GM19099 (cell line): ENCODE results near the gene SLC16A4.

Source experiments
- POLR2A ChIP-seq: IDR thresholded peaks from 3 replicates; pipeline ENCODE4 v1.6.1; 2011; ENCODE audit warnings: low read depth; ENCODE audit not compliant: insufficient read length; ENCODE audit errors: extremely low read depth

The SLC16A4 gene

DNA sequence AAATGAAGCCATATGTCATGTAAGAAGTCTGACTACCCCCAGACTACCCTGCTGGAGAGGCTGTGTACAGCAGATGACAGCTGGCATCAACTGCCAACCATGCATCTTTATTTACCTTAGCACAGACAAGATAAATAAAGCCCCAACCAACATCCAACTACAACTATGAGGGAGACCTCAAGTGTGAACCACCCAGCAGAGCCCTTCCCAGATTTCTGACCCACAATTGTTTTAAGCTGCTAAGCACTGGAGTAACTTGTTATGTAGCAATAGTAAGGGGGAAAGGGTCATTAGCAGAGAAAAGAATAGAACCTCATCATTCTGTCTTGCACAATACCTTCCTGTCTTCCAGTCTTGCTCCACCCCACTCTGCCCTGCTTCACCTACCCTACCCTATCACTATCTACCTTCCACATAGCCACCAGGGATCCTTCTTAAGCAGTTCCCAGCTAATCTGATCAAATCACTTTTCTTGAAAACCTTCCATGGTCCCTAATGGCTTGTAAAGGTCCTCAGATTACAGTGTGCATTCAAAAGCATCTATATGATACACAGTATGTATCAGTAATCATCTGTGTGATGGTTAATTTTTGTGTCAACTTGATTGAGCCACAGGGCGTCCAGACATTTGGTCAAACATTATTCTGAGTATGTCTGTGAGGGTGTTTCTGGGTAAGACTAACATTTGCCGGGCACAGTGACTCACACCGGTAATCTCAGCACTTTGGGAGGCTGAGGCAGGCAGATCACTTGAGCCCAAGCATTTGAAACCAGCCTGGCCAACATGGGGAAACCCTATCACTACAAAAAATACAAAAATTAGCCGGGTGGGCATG, 71.3 kb downstream of the SLC16A4 start:
- TF ChIP-seq POLR2A: no peak

DNA sequence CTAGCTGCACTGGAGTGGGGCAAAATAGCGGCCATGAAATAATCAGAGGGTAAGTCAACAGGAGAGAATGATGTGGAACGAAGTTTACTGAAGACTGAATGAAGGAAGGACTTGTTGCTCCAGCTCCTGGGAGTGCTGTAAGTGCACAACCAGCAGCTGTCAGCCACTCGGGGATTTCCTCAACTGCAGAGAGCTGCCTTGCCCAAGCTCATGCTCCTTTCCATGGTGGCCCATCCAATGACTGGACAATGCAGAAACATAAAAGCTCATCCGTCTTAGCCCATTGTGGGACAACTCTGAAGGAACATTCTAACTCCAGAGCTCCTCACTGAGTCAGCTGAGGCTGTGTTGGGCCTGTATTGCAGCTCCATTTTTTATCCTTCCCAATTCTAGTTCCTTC, 72.8 kb downstream of the SLC16A4 start:
- TF ChIP-seq POLR2A: no peak

DNA sequence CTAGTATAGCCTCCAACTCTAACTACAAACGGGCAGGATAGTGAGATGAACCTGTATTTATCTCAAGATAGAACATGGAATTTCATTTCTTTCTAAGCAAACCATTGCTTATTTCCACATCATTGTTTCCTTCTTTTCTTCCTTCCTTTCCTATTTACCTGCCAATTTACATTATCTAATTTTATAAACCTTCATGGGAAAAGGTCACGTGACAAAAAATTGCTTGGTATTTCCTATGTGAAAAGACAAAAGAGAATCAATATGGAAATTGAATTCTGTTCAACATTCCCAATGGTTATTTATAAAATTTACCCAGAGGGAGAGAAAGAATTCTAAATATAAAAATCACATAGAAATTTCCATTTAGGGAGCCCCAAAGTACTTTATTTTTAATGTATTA, 74.1 kb downstream of the SLC16A4 start:
- TF ChIP-seq POLR2A: no peak
